HCT116 (cell line): Measurements from ENCODE around the gene RAB3B.

Source experiments
- CEBPB ChIP-seq: IDR thresholded peaks from 2 replicates; pipeline ENCODE4 v1.6.1; 2012; ENCODE audit warnings: low read depth
- CTCF ChIP-seq, 3 experiments: fragments of 200-600 bp in 1 of 3; sonication (generic) in 1 of 3; IDR thresholded peaks in 2 of 3; conservative IDR thresholded peaks in 1 of 3; 2 replicates each; pipeline ENCODE4 v1.5.1; 2012 to 2017; ENCODE audit warnings: low read depth in 2 of 3, low read length in 2 of 3, antibody characterized with exemption in 1 of 3, borderline replicate concordance in 1 of 3, control low read depth in 1 of 3, mild to moderate bottlenecking in 1 of 3, mixed read lengths in 1 of 3, mixed run types in 1 of 3, moderate library complexity in 1 of 3; ENCODE audit not compliant: insufficient read depth in 1 of 3
- EZH2phosphoT487 ChIP-seq: fragments of 200-600 bp; IDR thresholded peaks from 2 replicates; pipeline ENCODE4 v1.6.1; 2018; ENCODE audit warnings: antibody characterized with exemption, borderline replicate concordance
- FOSL1 ChIP-seq: IDR thresholded peaks from 2 replicates; pipeline ENCODE4 v1.6.1; 2012; ENCODE audit warnings: low read depth
- MAX ChIP-seq: IDR thresholded peaks from 2 replicates; pipeline ENCODE4 v1.6.1; 2012
- POLR2A ChIP-seq: IDR thresholded peaks from 2 replicates; pipeline ENCODE4 v1.7.0; 2011; ENCODE audit warnings: borderline replicate concordance; ENCODE audit not compliant: insufficient read depth, insufficient read length; ENCODE audit errors: extremely low read depth
- POLR2AphosphoS5 ChIP-seq: IDR thresholded peaks from 2 replicates; pipeline ENCODE4 v1.6.1; 2011; ENCODE audit warnings: mild to moderate bottlenecking, low read depth, low read length, moderate library complexity
- SRF ChIP-seq: IDR thresholded peaks from 2 replicates; pipeline ENCODE4 v1.6.1; 2012; ENCODE audit warnings: low read depth

- TF ChIP-seq CTCF (IDR thresholded peaks at IDR 0.05 in 2 of 3, conservative IDR thresholded peaks at IDR 0.05 in 1 of 3; ENCODE audit: borderline replicate concordance in 1 of 3, insufficient read depth in 1 of 3, low read depth in 2 of 3, low read length in 2 of 3) (no peak), EZH2phosphoT487 (no peak), POLR2A (no peak), CEBPB (no peak), FOSL1 (no peak), POLR2AphosphoS5 (no peak), MAX (no peak), SRF (no peak)
These were observed 13.4 kb upstream of the RAB3B start for GRCh38 chr1:52003877-52004276.
